Activated CD4-positive, alpha-beta memory T cell treated with anti-CD3 and anti-CD28 coated beads, Interleukin-2, amount 10 ng/mL, durations not matched to agents 7 days and 5 days (primary cell): Measurements from ENCODE around the gene NGB. TPM values are rescaled to one million over a fixed set of nuclear protein-coding genes. Genes with fewer than 3 reads are reported as not detected.

Experiments used
- CTCF ChIA-PET: fragments of 350-600 bp; sonication (Branson Sonifier 250); formaldehyde crosslinking; loops from one replicate; lab custom pipeline; 2021; ENCODE audit warnings: antibody characterized with exemption, inconsistent platforms; lab: Charles Lee
- POLR2A ChIA-PET: fragments of 350-600 bp; sonication (Branson Sonifier 250); formaldehyde crosslinking; loops from one replicate; lab custom pipeline; 2021; ENCODE audit warnings: antibody characterized with exemption; lab: Charles Lee
- DNase-seq: peaks from one replicate; pipeline ENCODE4 v3.0.0-alpha.2; 2020
- H3K27ac Mint-ChIP-seq: one replicate; pipeline ENCODE4 v1.8.0; 2021; ENCODE audit warnings: mild to moderate bottlenecking, mixed read lengths
- H3K27me3 Mint-ChIP-seq: one replicate; pipeline ENCODE4 v1.8.0; 2021; ENCODE audit warnings: mixed read lengths
- H3K36me3 Mint-ChIP-seq: one replicate; pipeline ENCODE4 v1.8.0; 2021; ENCODE audit warnings: low read depth, mixed read lengths
- H3K4me1 Mint-ChIP-seq: one replicate; pipeline ENCODE4 v1.8.0; 2021; ENCODE audit warnings: mixed read lengths
- H3K4me3 Mint-ChIP-seq: one replicate; pipeline ENCODE4 v1.8.0; 2021; ENCODE audit warnings: mild to moderate bottlenecking, mixed read lengths
- H3K9me3 Mint-ChIP-seq: one replicate; pipeline ENCODE4 v1.8.0; 2021; ENCODE audit warnings: mixed read lengths
- total RNA-seq, 2 experiments: library from RNA; stranded (reverse); gene quantifications; one replicate each; pipeline ENCODE4 v1.2.3, GENCODE V29; 2021

Gene NGB
- total RNA-seq, 2 experiments from 2014 or later: not detected

- DNase-seq: no peak
- ChIA-PET CTCF (interaction anchor here (0.7 kb wide), 1 partner anchor 158 kb away, joined by 4 read pairs; no protein-coding TSS in a partner anchor), POLR2A (no interaction called here)
- Mint-ChIP-seq H3K36me3 (no peaks in the 10 kb centered on the region), H3K27me3 (no peaks in the 10 kb centered on the region), H3K27ac (no peak overlapping the region), H3K4me1 (peaks cover 13% of the 10 kb centered on the region), H3K9me3 (no peaks in the 10 kb centered on the region), H3K4me3 (no peak overlapping the region)
These were observed 39.0 kb upstream of the NGB start for GRCh38 chr14:77310026-77310425.

GRCh38 chr14:77309131-77309530, 38.1 kb upstream of the NGB start:
- ChIA-PET CTCF (no interaction called here), POLR2A (no interaction called here)
- Mint-ChIP-seq H3K9me3 (no peaks in the 10 kb centered on the region), H3K4me1 (peaks cover 20% of the 10 kb centered on the region), H3K36me3 (peaks cover 4% of the 10 kb centered on the region), H3K4me3 (no peak overlapping the region), H3K27ac (no peak overlapping the region), H3K27me3 (peaks cover 2% of the 10 kb centered on the region)
- DNase-seq: no peak

GRCh38 chr14:77306851-77307496, 36.0 kb upstream of the NGB start:
- Mint-ChIP-seq H3K27me3 (peaks cover 2% of the 10 kb centered on the region), H3K27ac (no peak overlapping the region), H3K9me3 (no peaks in the 10 kb centered on the region), H3K4me3 (no peak overlapping the region), H3K4me1 (peaks cover 38% of the 10 kb centered on the region), H3K36me3 (peaks cover 4% of the 10 kb centered on the region)
- ChIA-PET POLR2A (interaction anchor here (1.5 to 2.0 kb wide), 2 partner anchors 9 to 14 kb away, joined by 6 to 9 read pairs; partner anchors contain the start of genes GSTZ1 and POMT2), CTCF (interaction anchor here (1.3 to 9.8 kb wide), 2 partner anchors 8 to 155 kb away, joined by 5 to 175 read pairs; no protein-coding TSS in a partner anchor)
- no peak for DNase-seq

GRCh38 chr14:77306416-77306815, 35.4 kb upstream of the NGB start:
- Mint-ChIP-seq H3K9me3 (no peaks in the 10 kb centered on the region), H3K36me3 (peaks cover 4% of the 10 kb centered on the region), H3K27ac (no peak overlapping the region), H3K4me3 (no peak overlapping the region), H3K27me3 (peaks cover 2% of the 10 kb centered on the region), H3K4me1 (peaks cover 38% of the 10 kb centered on the region)
- CTCF ChIA-PET: interaction anchor here (0.6 to 9.8 kb wide), 3 partner anchors 9 to 246 kb away, joined by 3 to 175 read pairs (median 5); no protein-coding TSS in a partner anchor
- POLR2A ChIA-PET: interaction anchor here (1.5 to 2.0 kb wide), 2 partner anchors 10 to 15 kb away, joined by 6 to 9 read pairs; partner anchors contain the start of genes GSTZ1 and POMT2
- no peak for DNase-seq

GRCh38 chr14:77305696-77306095, 34.7 kb upstream of the NGB start:
- CTCF ChIA-PET: interaction anchor here (0.6 to 9.8 kb wide), 2 partner anchors 10 to 245 kb away, joined by 3 to 175 read pairs; no protein-coding TSS in a partner anchor
- Mint-ChIP-seq H3K4me3 (no peak overlapping the region), H3K27ac (no peak overlapping the region), H3K27me3 (peaks cover 2% of the 10 kb centered on the region), H3K4me1 (peaks cover 38% of the 10 kb centered on the region), H3K36me3 (peaks cover 4% of the 10 kb centered on the region), H3K9me3 (no peaks in the 10 kb centered on the region)
- DNase-seq: no peak
- POLR2A ChIA-PET: interaction anchor here (2.0 kb wide), 1 partner anchor 16 kb away, joined by 9 read pairs; the partner anchor contains the start of genes GSTZ1 and POMT2

- Mint-ChIP-seq H3K9me3 (no peaks in the 10 kb centered on the region), H3K27me3 (peaks cover 2% of the 10 kb centered on the region), H3K36me3 (peaks cover 4% of the 10 kb centered on the region), H3K4me3 (no peak overlapping the region), H3K27ac (peak overlapping the region; percentile 74), H3K4me1 (peaks cover 36% of the 10 kb centered on the region)
- ChIA-PET CTCF (interaction anchor here (0.7 to 9.8 kb wide), 12 partner anchors 9 to 342 kb away, joined by 3 to 175 read pairs (median 4); partner anchors contain the start of genes GSTZ1, POMT2, SAMD15 and TMED8), POLR2A (interaction anchor here (0.6 to 4.1 kb wide), 5 partner anchors 12 to 431 kb away, joined by 4 to 29 read pairs (median 11); partner anchors contain the start of genes AHSA1, GSTZ1, POMT2 and SAMD15)
- DNase-seq: peak; percentile 54
These were observed 32.6 kb upstream of the NGB start for GRCh38 chr14:77303417-77304156.

- peak overlapping the region; percentile 74 for H3K27ac Mint-ChIP-seq
These were observed 31.9 kb upstream of the NGB start for GRCh38 chr14:77302926-77303325.

GRCh38 chr14:77301103-77301502, 30.1 kb upstream of the NGB start:
- ChIA-PET CTCF (interaction anchor here (0.5 to 9.8 kb wide), 7 partner anchors 14 to 152 kb away, joined by 3 to 175 read pairs (median 6); partner anchors contain the start of genes GSTZ1, POMT2 and TMED8), POLR2A (interaction anchor here (1.0 to 4.1 kb wide), 3 partner anchors 15 to 76 kb away, joined by 3 to 29 read pairs (median 3); partner anchors contain the start of genes GSTZ1, POMT2, SAMD15 and TMED8)
- DNase-seq: peak; percentile 70
- peaks cover 4% of the 10 kb centered on the region for H3K36me3 Mint-ChIP-seq
- no peaks in the 10 kb centered on the region for H3K9me3 Mint-ChIP-seq
- peaks cover 2% of the 10 kb centered on the region for H3K27me3 Mint-ChIP-seq
- H3K4me3 Mint-ChIP-seq: no peak overlapping the region
- no peak overlapping the region for H3K27ac Mint-ChIP-seq
- peaks cover 25% of the 10 kb centered on the region for H3K4me1 Mint-ChIP-seq

More at GRCh38 chr14:77302926-77303325, 31.9 kb upstream of the NGB start:
- DNase-seq: peak; percentile 61
- CTCF ChIA-PET: interaction anchor here (0.9 to 9.8 kb wide), 9 partner anchors 8 to 249 kb away, joined by 3 to 175 read pairs (median 6); partner anchors contain the start of genes GSTZ1, POMT2, SAMD15 and TMED8
- Mint-ChIP-seq H3K36me3 (peaks cover 4% of the 10 kb centered on the region), H3K9me3 (no peaks in the 10 kb centered on the region), H3K27me3 (peaks cover 2% of the 10 kb centered on the region), H3K4me3 (no peak overlapping the region), H3K4me1 (peaks cover 36% of the 10 kb centered on the region)
- POLR2A ChIA-PET: interaction anchor here (1.5 to 4.1 kb wide), 4 partner anchors 13 to 155 kb away, joined by 4 to 29 read pairs (median 12); partner anchors contain the start of genes AHSA1, GSTZ1, POMT2 and SAMD15

GRCh38 chr14:77299771-77300170, 28.8 kb upstream of the NGB start:
- ChIA-PET POLR2A (no interaction called here), CTCF (interaction anchor here (9.8 kb wide), 1 partner anchor 16 kb away, joined by 175 read pairs; no protein-coding TSS in a partner anchor)
- Mint-ChIP-seq H3K4me3 (no peak overlapping the region), H3K4me1 (peaks cover 23% of the 10 kb centered on the region), H3K36me3 (peaks cover 2% of the 10 kb centered on the region), H3K9me3 (no peaks in the 10 kb centered on the region), H3K27ac (no peak overlapping the region), H3K27me3 (peaks cover 1% of the 10 kb centered on the region)
- no peak for DNase-seq

GRCh38 chr14:77296906-77297305, 25.9 kb upstream of the NGB start:
- no peaks in the 10 kb centered on the region for H3K36me3 Mint-ChIP-seq
- H3K27me3 Mint-ChIP-seq: no peaks in the 10 kb centered on the region
- POLR2A ChIA-PET: no interaction called here
- H3K9me3 Mint-ChIP-seq: no peaks in the 10 kb centered on the region
- no peaks in the 10 kb centered on the region for H3K4me1 Mint-ChIP-seq
- H3K27ac Mint-ChIP-seq: no peak overlapping the region
- DNase-seq: no peak
- CTCF ChIA-PET: interaction anchor here (0.6 to 1.8 kb wide), 3 partner anchors 16 to 257 kb away, joined by 3 to 10 read pairs (median 3); no protein-coding TSS in a partner anchor
- H3K4me3 Mint-ChIP-seq: no peak overlapping the region

- no peaks in the 10 kb centered on the region for H3K27me3 Mint-ChIP-seq
- ChIA-PET CTCF (interaction anchor here (1.8 kb wide), 1 partner anchor 20 kb away, joined by 10 read pairs; no protein-coding TSS in a partner anchor), POLR2A (no interaction called here)
- H3K36me3 Mint-ChIP-seq: no peaks in the 10 kb centered on the region
- no peak overlapping the region for H3K4me3 Mint-ChIP-seq
- H3K27ac Mint-ChIP-seq: no peak overlapping the region
- H3K4me1 Mint-ChIP-seq: no peaks in the 10 kb centered on the region
- no peaks in the 10 kb centered on the region for H3K9me3 Mint-ChIP-seq
- no peak for DNase-seq
These were observed 25.1 kb upstream of the NGB start for GRCh38 chr14:77296155-77296554.

GRCh38 chr14:77290705-77291104, 19.7 kb upstream of the NGB start:
- Mint-ChIP-seq H3K9me3 (no peaks in the 10 kb centered on the region), H3K4me3 (no peak overlapping the region), H3K27ac (no peak overlapping the region), H3K36me3 (no peaks in the 10 kb centered on the region), H3K27me3 (no peaks in the 10 kb centered on the region), H3K4me1 (no peaks in the 10 kb centered on the region)
- CTCF ChIA-PET: no interaction called here
- no peak for DNase-seq
- POLR2A ChIA-PET: interaction anchor here (1.1 kb wide), 1 partner anchor 31 kb away, joined by 3 read pairs; the partner anchor contains the start of gene GSTZ1
